Esophagus squamous epithelium (tissue), 4 donors: ENCODE results near the gene NAV2.

Experiments
- CTCF ChIP-seq, 6 experiments: fragments of 450-650 bp in 4 of 6; fragments of 200-600 bp in 2 of 6; sonication (generic) in 2 of 6; IDR thresholded peaks; one replicate each; pipeline ENCODE4 v1.5.1; 2016 to 2019; ENCODE audit warnings: antibody characterized with exemption in 6 of 6, mild to moderate bottlenecking in 4 of 6, moderate library complexity in 4 of 6
- POLR2A ChIP-seq, 4 donors: fragments of 450-650 bp; IDR thresholded peaks; one replicate each; pipeline ENCODE4 v1.6.1; 2017; ENCODE audit warnings: antibody characterized with exemption in 4 of 4, mild to moderate bottlenecking in 4 of 4, moderate library complexity in 3 of 4

- TF ChIP-seq CTCF (IDR thresholded peaks at IDR 0.05) = no peak
- TF ChIP-seq POLR2A (IDR thresholded peaks at IDR 0.05) = no peak
These were observed 262.9 kb downstream of the NAV2 start for GRCh38 chr11:19975414-19975990.
